Measurements from ENCODE around the gene MYEF2.

Gene MYEF2

GRCh38 chr15:48086133-48086532 lies 92.0 kb downstream of the MYEF2 start:
- H4K20me1 ChIP-seq (ENCODE audit: insufficient read depth, low read length), result no peaks in the 10 kb centered on the region
- no peaks in the 10 kb centered on the region for H3K36me3 ChIP-seq (replicated peaks; ENCODE audit: low read depth, low read length)
- H3K9ac ChIP-seq (ENCODE audit: low read length), result no peak overlapping the region
- TF ChIP-seq CTCF (IDR thresholded peaks at IDR 0.05; ENCODE audit: low read depth, low read length), result no peak
- no peak for TF ChIP-seq EZH2phosphoT487 (IDR thresholded peaks at IDR 0.05; ENCODE audit: low read depth)
- peaks cover 17% of the 10 kb centered on the region for H3K4me1 ChIP-seq (ENCODE audit: low read length)
- no peak overlapping the region for H2AFZ ChIP-seq (ENCODE audit: low read depth, low read length)
- no peaks in the 10 kb centered on the region for H3K9me3 ChIP-seq (ENCODE audit: insufficient read depth, low read length)
- H3K27ac ChIP-seq (ENCODE audit: low read length), result no peak overlapping the region
- H3K79me2 ChIP-seq (ENCODE audit: low read length), result no peaks in the 10 kb centered on the region
- peaks cover 25% of the 10 kb centered on the region for H3K27me3 ChIP-seq (ENCODE audit: low read depth, low read length)
- no peak overlapping the region for H3K4me2 ChIP-seq (ENCODE audit: low read length)
- no peak overlapping the region for H3K4me3 ChIP-seq (ENCODE audit: low read length)

- H3K9ac ChIP-seq (ENCODE audit: low read length), result no peak overlapping the region
- H2AFZ ChIP-seq (ENCODE audit: low read depth, low read length), result no peak overlapping the region
- H3K4me1 ChIP-seq (ENCODE audit: low read length), result peaks cover 17% of the 10 kb centered on the region
- no peak for TF ChIP-seq CTCF (IDR thresholded peaks at IDR 0.05; ENCODE audit: low read depth, low read length)
- no peak for TF ChIP-seq EZH2phosphoT487 (IDR thresholded peaks at IDR 0.05; ENCODE audit: low read depth)
- no peaks in the 10 kb centered on the region for H4K20me1 ChIP-seq (ENCODE audit: insufficient read depth, low read length)
- no peaks in the 10 kb centered on the region for H3K9me3 ChIP-seq (ENCODE audit: insufficient read depth, low read length)
- no peak overlapping the region for H3K27ac ChIP-seq (ENCODE audit: low read length)
- peaks cover 19% of the 10 kb centered on the region for H3K27me3 ChIP-seq (ENCODE audit: low read depth, low read length)
- no peaks in the 10 kb centered on the region for H3K36me3 ChIP-seq (replicated peaks; ENCODE audit: low read depth, low read length)
- H3K79me2 ChIP-seq (ENCODE audit: low read length), result no peaks in the 10 kb centered on the region
- no peak overlapping the region for H3K4me2 ChIP-seq (ENCODE audit: low read length)
- H3K4me3 ChIP-seq (ENCODE audit: low read length), result no peak overlapping the region
Measured at GRCh38 chr15:48085591-48085930, 92.5 kb downstream of the MYEF2 start.

- H3K9ac ChIP-seq (ENCODE audit: low read length), result no peak overlapping the region
- no peaks in the 10 kb centered on the region for H4K20me1 ChIP-seq (ENCODE audit: insufficient read depth, low read length)
- H3K79me2 ChIP-seq (ENCODE audit: low read length), result no peaks in the 10 kb centered on the region
- peaks cover 13% of the 10 kb centered on the region for H3K27me3 ChIP-seq (ENCODE audit: low read depth, low read length)
- no peaks in the 10 kb centered on the region for H3K36me3 ChIP-seq (replicated peaks; ENCODE audit: low read depth, low read length)
- no peak overlapping the region for H3K27ac ChIP-seq (ENCODE audit: low read length)
- no peaks in the 10 kb centered on the region for H3K9me3 ChIP-seq (ENCODE audit: insufficient read depth, low read length)
- peaks cover 14% of the 10 kb centered on the region for H3K4me1 ChIP-seq (ENCODE audit: low read length)
- H2AFZ ChIP-seq (ENCODE audit: low read depth, low read length), result no peak overlapping the region
- H3K4me3 ChIP-seq (ENCODE audit: low read length), result no peak overlapping the region
- H3K4me2 ChIP-seq (ENCODE audit: low read length), result no peak overlapping the region
- TF ChIP-seq EZH2phosphoT487 (IDR thresholded peaks at IDR 0.05; ENCODE audit: low read depth) (no peak), CTCF (IDR thresholded peaks at IDR 0.05; ENCODE audit: low read depth, low read length) (peak; percentile 52)
Measured at GRCh38 chr15:48084759-48085590, 93.1 kb downstream of the MYEF2 start.
